ENCODE data around the gene IMMP2L. TPM values are rescaled to one million over a fixed set of nuclear protein-coding genes. Genes with fewer than 3 reads are reported as not detected.

The IMMP2L gene
- total and polyA plus RNA-seq, 2 of the 4 experiments (the other 2 are of a cell fraction) = 5.8 to 9.3 TPM

- Histone ChIP-seq H2AK5ac (ENCODE audit: low read depth, low read length) (no peak overlapping the region), H3K14ac (replicated peaks; ENCODE audit: low read depth, low read length) (no peak overlapping the region), H4K20me1 (ENCODE audit: insufficient read depth, low read length) (no peaks in the 10 kb centered on the region), H3K4me1 (ENCODE audit: control insufficient read depth, insufficient read depth, low read length) (no peaks in the 10 kb centered on the region), H3K36me3 (ENCODE audit: control insufficient read depth, insufficient read depth, low read length) (no peaks in the 10 kb centered on the region), H3K27me3 (ENCODE audit: control insufficient read depth, insufficient read depth, low read length) (no peaks in the 10 kb centered on the region), H3K79me1 (ENCODE audit: low read depth in 1 of 2, low read length in 2 of 2) (no peaks in the 10 kb centered on the region), H3K27ac (ENCODE audit: insufficient read depth, low read length) (no peak overlapping the region), H4K91ac (ENCODE audit: insufficient read depth, low read depth, low read length) (no peak overlapping the region), H3K9me3 (ENCODE audit: control insufficient read depth, insufficient read depth, low read length) (no peaks in the 10 kb centered on the region), H2AFZ (replicated peaks; ENCODE audit: low read length, poor library complexity) (no peak overlapping the region), H3K18ac (ENCODE audit: low read depth, low read length) (no peak overlapping the region), H2BK15ac (ENCODE audit: low read depth, low read length) (no peak overlapping the region), H3K9ac (ENCODE audit: low read depth, low read length) (no peak overlapping the region), H4K5ac (ENCODE audit: low read depth, low read length) (no peak overlapping the region), H3K9me1 (ENCODE audit: insufficient read depth, low read length) (no peaks in the 10 kb centered on the region), H2BK120ac (ENCODE audit: low read depth, low read length) (no peak overlapping the region), H3K4me3 (ENCODE audit: insufficient read depth, low read depth, low read length) (no peak overlapping the region), H4K8ac (ENCODE audit: low read depth in 2 of 2, low read length in 2 of 2) (no peak overlapping the region), H3K4me2 (ENCODE audit: low read depth, low read length) (no peak overlapping the region), H3K56ac (ENCODE audit: extremely low read depth, insufficient read depth, low read length) (no peak overlapping the region), H3K23ac (ENCODE audit: low read depth, low read length) (no peak overlapping the region), H2AK9ac (replicated peaks; ENCODE audit: low read depth, low read length, poor library complexity) (no peak overlapping the region), H2BK20ac (ENCODE audit: low read depth, low read length) (no peak overlapping the region), H3K4ac (ENCODE audit: low read depth, low read length) (no peak overlapping the region), H2BK5ac (ENCODE audit: low read depth, low read length, poor library complexity, severe bottlenecking) (no peak overlapping the region)
- no CpG with 5 or more reads among the region's 3 CpGs for WGBS, 2 experiments (ENCODE audit: extremely low coverage in 2 of 2, insufficient read length in 1 of 2)
- DNase-seq (no peak), ATAC-seq (ENCODE audit: low read depth) (no peak)
- TF ChIP-seq ELK1 (IDR thresholded peaks at IDR 0.05; ENCODE audit: borderline replicate concordance, low read depth, low read length) (no peak), SMC3 (IDR thresholded peaks at IDR 0.05; ENCODE audit: low read depth, low read length) (no peak), RFX5 (IDR thresholded peaks at IDR 0.05; ENCODE audit: low read depth, low read length) (no peak), NFE2L2 (IDR thresholded peaks at IDR 0.05; ENCODE audit: low read depth, low read length) (no peak), MAZ (IDR thresholded peaks at IDR 0.05; ENCODE audit: borderline replicate concordance, low read depth, low read length) (no peak), MXI1 (IDR thresholded peaks at IDR 0.05; ENCODE audit: borderline replicate concordance, low read depth, low read length) (no peak), CHD1 (IDR thresholded peaks at IDR 0.05; ENCODE audit: low read depth, low read length) (no peak), RCOR1 (IDR thresholded peaks at IDR 0.05; ENCODE audit: insufficient replicate concordance, low read length) (no peak), MAFK (IDR thresholded peaks at IDR 0.05; ENCODE audit: low read depth, low read length) (no peak), CEBPB (IDR thresholded peaks at IDR 0.05; ENCODE audit: low read depth, low read length) (no peak), BHLHE40 (IDR thresholded peaks at IDR 0.05; ENCODE audit: low read depth, low read length) (no peak), POLR2A (IDR thresholded peaks at IDR 0.05; ENCODE audit: low read depth, low read length) (no peak), FOS (IDR thresholded peaks at IDR 0.05; ENCODE audit: low read depth, low read length) (no peak), CTCF (conservative IDR thresholded peaks at IDR 0.05; ENCODE audit: low read depth, low read length) (no peak), USF2 (IDR thresholded peaks at IDR 0.05; ENCODE audit: low read depth, low read length) (no peak), RAD21 (IDR thresholded peaks at IDR 0.05; ENCODE audit: low read length) (no peak)
- dilution Hi-C loops (cut with HindIII; ENCODE audit: low sequenced_read_pairs, unreplicated experiment) (no loop called here), in situ Hi-C loops (cut with MboI; ENCODE audit: low sequenced_read_pairs) (no loop called here), intact Hi-C loops (cut with micrococcal nuclease) (no loop called here)
- POLR2A ChIA-PET (ENCODE audit: unreplicated experiment) = no interaction called here
- BruUV-seq (replicated peaks) = no TSS peak
- CTCF ChIA-PET = no interaction called here
Observed at GRCh38 chr7:111588065-111588433, 25.8 kb upstream of the IMMP2L start.
